Measurements from ENCODE around the gene FCHO2.

- TF ChIP-seq EZH2 (IDR thresholded peaks at IDR 0.05; ENCODE audit: borderline replicate concordance, low read depth, low read length, poor library complexity, severe bottlenecking) = no peak
- TF ChIP-seq, protein P1, sequence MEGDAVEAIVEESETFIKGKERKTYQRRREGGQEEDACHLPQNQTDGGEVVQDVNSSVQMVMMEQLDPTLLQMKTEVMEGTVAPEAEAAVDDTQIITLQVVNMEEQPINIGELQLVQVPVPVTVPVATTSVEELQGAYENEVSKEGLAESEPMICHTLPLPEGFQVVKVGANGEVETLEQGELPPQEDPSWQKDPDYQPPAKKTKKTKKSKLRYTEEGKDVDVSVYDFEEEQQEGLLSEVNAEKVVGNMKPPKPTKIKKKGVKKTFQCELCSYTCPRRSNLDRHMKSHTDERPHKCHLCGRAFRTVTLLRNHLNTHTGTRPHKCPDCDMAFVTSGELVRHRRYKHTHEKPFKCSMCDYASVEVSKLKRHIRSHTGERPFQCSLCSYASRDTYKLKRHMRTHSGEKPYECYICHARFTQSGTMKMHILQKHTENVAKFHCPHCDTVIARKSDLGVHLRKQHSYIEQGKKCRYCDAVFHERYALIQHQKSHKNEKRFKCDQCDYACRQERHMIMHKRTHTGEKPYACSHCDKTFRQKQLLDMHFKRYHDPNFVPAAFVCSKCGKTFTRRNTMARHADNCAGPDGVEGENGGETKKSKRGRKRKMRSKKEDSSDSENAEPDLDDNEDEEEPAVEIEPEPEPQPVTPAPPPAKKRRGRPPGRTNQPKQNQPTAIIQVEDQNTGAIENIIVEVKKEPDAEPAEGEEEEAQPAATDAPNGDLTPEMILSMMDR (conservative IDR thresholded peaks at IDR 0.05; ENCODE audit: low read depth, low read length) = no peak
Observed at GRCh38 chr5:73007051-73007450, 51.2 kb downstream of the FCHO2 start.

All from A673 (cell line).